Stimulated activated CD4-positive, alpha-beta T cell treated with anti-CD3 and anti-CD28 coated beads, Interleukin-1b, Interleukin-23, amount 100 ng/mL, for 4 hours (primary cell): ENCODE measurements around the gene PODXL.

Experiments used
- DNase-seq, 2 donors: peaks; one replicate each; pipeline ENCODE4 v3.0.0-alpha.2; 2020; ENCODE audit warnings: low read depth in 2 of 2

The PODXL gene

GRCh38 chr7:131564640-131565039 is 8.2 kb upstream of the PODXL start:
- no peak for DNase-seq

- no peak for DNase-seq
Observed at GRCh38 chr7:131563918-131564317, 7.5 kb upstream of the PODXL start.

- DNase-seq: no peak
Observed at GRCh38 chr7:131562941-131563340, 6.5 kb upstream of the PODXL start.

- DNase-seq: no peak
Observed at GRCh38 chr7:131560061-131560460, 3.6 kb upstream of the PODXL start.

- DNase-seq: no peak
Observed at GRCh38 chr7:131557652-131558385, 1.4 kb upstream of the PODXL start.

GRCh38 chr7:131556909-131557651 is 652 bp upstream of the PODXL start:
- DNase-seq: no peak

- peak in 1 of 2 donors; percentile 12 for DNase-seq
Observed at GRCh38 chr7:131555552-131556052, 826 bp downstream of the PODXL start.

- DNase-seq: no peak
Observed at GRCh38 chr7:131554880-131555516, 1.4 kb downstream of the PODXL start.

GRCh38 chr7:131553931-131554330 is 2.5 kb downstream of the PODXL start:
- DNase-seq: no peak

GRCh38 chr7:131552053-131552452 is 4.4 kb downstream of the PODXL start:
- DNase-seq: no peak

GRCh38 chr7:131550846-131551245 is 5.6 kb downstream of the PODXL start:
- no peak for DNase-seq

GRCh38 chr7:131548371-131548770 is 8.1 kb downstream of the PODXL start:
- no peak for DNase-seq

- no peak for DNase-seq
Observed at GRCh38 chr7:131547589-131547988, 8.8 kb downstream of the PODXL start.

GRCh38 chr7:131546583-131547141 is 9.8 kb downstream of the PODXL start:
- peak in 1 of 2 donors; percentile 16 for DNase-seq

GRCh38 chr7:131546126-131546525 is 10.3 kb downstream of the PODXL start:
- no peak for DNase-seq

- no peak for DNase-seq
Observed at GRCh38 chr7:131544449-131545301, 11.8 kb downstream of the PODXL start.

- no peak for DNase-seq
Observed at GRCh38 chr7:131544021-131544420, 12.4 kb downstream of the PODXL start.

- DNase-seq: no peak
Observed at GRCh38 chr7:131543298-131543697, 13.1 kb downstream of the PODXL start.

- DNase-seq: no peak
Observed at GRCh38 chr7:131540491-131541162, 15.8 kb downstream of the PODXL start.

- DNase-seq: no peak
Observed at GRCh38 chr7:131538813-131539179, 17.6 kb downstream of the PODXL start.
